GM12873 (cell line): ENCODE measurements around the gene CSF1.

Source experiments
- CTCF ChIP-seq: IDR thresholded peaks from 2 replicates; pipeline ENCODE4 v1.5.1; 2012; ENCODE audit warnings: low read depth, mild to moderate bottlenecking, moderate library complexity, low read length, control low read depth; ENCODE audit not compliant: insufficient read depth; ENCODE audit errors: missing control alignments

Gene CSF1

GRCh38 chr1:109907190-109907774, 3.4 kb upstream of the CSF1 start:
- no peak for TF ChIP-seq CTCF

GRCh38 chr1:109908836-109909235, 1.8 kb upstream of the CSF1 start:
- TF ChIP-seq CTCF = no peak

- TF ChIP-seq CTCF = no peak
Measured at GRCh38 chr1:109909561-109909960, 1.1 kb upstream of the CSF1 start.

GRCh38 chr1:109910963-109911798, 532 bp downstream of the CSF1 start:
- peak; percentile 9 for TF ChIP-seq CTCF

- no peak for TF ChIP-seq CTCF
Measured at GRCh38 chr1:109912214-109912861, 1.7 kb downstream of the CSF1 start.

- no peak for TF ChIP-seq CTCF
Measured at GRCh38 chr1:109912873-109913272, 2.2 kb downstream of the CSF1 start.

GRCh38 chr1:109913360-109913879, 2.8 kb downstream of the CSF1 start:
- no peak for TF ChIP-seq CTCF
